ENCODE results near the gene TENM4.

TENM4 gene

DNA sequence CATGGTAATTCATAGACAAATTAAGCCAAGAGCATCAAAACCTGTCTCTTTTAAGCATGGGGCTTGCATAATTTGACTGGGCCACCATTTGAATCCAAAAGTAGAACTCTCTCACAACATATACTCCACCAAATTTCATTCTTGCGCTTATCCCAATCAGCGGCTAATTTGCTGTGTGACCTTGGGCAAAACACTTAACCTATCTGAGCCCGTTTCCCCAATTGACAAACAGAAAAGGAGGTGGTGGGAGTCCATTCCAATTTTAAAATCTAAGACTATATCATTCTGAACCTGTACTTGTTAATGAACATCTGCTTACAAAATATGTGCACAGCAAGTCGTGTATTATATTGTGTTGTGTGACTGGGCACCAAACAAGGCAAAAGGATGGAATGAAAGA is 528.1 kb downstream of the TENM4 start:
- no peak overlapping the region for H3K4me3 ChIP-seq (ENCODE audit: low read depth, low read length)
- TF ChIP-seq, protein P1, sequence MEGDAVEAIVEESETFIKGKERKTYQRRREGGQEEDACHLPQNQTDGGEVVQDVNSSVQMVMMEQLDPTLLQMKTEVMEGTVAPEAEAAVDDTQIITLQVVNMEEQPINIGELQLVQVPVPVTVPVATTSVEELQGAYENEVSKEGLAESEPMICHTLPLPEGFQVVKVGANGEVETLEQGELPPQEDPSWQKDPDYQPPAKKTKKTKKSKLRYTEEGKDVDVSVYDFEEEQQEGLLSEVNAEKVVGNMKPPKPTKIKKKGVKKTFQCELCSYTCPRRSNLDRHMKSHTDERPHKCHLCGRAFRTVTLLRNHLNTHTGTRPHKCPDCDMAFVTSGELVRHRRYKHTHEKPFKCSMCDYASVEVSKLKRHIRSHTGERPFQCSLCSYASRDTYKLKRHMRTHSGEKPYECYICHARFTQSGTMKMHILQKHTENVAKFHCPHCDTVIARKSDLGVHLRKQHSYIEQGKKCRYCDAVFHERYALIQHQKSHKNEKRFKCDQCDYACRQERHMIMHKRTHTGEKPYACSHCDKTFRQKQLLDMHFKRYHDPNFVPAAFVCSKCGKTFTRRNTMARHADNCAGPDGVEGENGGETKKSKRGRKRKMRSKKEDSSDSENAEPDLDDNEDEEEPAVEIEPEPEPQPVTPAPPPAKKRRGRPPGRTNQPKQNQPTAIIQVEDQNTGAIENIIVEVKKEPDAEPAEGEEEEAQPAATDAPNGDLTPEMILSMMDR (IDR thresholded peaks at IDR 0.05; ENCODE audit: borderline replicate concordance, insufficient read depth, low read depth, low read length): no peak

DNA sequence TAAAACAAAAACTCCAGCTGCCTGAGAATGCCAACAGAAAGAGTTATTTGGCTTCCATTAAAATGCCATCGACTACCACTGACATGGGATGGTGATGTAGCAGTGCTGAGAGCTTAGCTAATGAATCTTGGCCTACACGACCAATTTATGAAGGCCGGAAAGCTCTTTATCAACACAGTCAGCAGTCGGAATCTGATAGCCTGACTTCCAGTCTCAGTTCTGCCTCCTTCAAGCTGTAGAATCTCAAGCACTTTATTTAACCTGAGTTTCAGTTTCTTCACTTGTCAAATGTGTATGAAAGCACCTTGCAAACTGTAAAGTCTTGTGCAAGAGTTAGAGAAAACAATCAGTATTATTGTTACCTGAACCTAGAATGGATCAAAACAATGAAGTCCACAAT is 530.5 kb downstream of the TENM4 start:
- no peak overlapping the region for H3K4me3 ChIP-seq (ENCODE audit: low read depth, low read length)
- TF ChIP-seq, protein P1 (IDR thresholded peaks at IDR 0.05; ENCODE audit: borderline replicate concordance, insufficient read depth, low read depth, low read length): no peak

DNA sequence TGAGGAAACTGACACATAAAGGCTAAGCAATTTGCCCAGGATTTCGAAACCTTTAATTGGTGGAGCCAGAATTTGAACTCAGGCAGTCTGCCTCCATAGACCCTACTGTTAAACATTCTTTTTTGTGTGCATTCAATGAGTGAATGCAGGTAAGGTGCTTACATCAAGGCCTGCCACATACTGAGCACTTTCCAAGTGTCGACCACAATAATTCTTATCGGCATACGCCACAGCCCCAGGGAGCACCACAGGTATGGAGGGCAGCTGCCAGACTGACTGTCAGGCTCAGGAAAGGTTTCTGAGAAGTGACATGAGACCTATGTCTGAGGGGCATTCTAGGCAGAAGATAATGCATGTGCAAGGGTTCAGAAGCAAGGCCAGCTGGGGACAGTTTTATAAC is 531.4 kb downstream of the TENM4 start:
- TF ChIP-seq, protein P1 (IDR thresholded peaks at IDR 0.05; ENCODE audit: borderline replicate concordance, insufficient read depth, low read depth, low read length): no peak
- H3K4me3 ChIP-seq (ENCODE audit: low read depth, low read length): no peak overlapping the region

DNA sequence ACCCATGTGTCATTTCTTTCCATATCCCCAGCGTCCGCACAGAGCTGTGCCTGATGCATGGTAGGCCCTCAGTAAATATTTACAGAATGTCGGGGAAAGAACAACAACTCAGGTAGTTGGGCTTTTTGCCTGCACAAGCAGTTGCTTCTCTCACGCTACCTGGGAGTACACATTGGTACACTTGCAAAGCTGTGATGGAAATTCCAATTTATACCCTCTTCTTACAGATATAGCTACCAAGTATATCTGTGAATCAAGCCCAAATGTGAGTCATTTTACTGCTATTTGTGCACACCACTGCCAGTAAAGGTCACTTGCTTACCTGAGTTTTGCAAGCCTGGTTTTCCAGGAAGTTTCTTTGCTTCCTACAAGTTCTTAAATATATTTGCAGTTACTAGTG is 533.2 kb downstream of the TENM4 start:
- TF ChIP-seq, protein P1 (IDR thresholded peaks at IDR 0.05; ENCODE audit: borderline replicate concordance, insufficient read depth, low read depth, low read length): no peak
- H3K4me3 ChIP-seq (ENCODE audit: low read depth, low read length): no peak overlapping the region

DNA sequence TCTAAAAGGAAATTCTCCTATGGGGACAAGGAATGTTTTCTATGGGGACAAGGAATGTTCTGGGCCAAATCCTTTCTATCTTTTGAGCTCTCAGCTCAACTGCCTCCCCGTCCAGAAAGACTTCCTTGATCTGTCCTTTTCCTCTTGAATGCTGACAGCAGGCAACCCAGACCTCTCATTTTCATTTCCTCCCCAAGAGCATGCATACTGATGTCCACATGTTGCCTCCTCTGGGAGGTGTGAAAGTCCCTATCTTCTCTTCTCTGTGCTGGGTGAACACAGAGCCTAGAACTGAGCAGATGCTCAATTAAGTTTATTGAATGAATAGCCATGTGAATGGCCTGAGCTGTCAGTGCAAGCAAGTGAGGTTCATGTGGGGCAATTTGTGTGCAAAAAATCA is 534.3 kb downstream of the TENM4 start:
- no peak overlapping the region for H3K4me3 ChIP-seq (ENCODE audit: low read depth, low read length)
- TF ChIP-seq, protein P1 (IDR thresholded peaks at IDR 0.05; ENCODE audit: borderline replicate concordance, insufficient read depth, low read depth, low read length): no peak

DNA sequence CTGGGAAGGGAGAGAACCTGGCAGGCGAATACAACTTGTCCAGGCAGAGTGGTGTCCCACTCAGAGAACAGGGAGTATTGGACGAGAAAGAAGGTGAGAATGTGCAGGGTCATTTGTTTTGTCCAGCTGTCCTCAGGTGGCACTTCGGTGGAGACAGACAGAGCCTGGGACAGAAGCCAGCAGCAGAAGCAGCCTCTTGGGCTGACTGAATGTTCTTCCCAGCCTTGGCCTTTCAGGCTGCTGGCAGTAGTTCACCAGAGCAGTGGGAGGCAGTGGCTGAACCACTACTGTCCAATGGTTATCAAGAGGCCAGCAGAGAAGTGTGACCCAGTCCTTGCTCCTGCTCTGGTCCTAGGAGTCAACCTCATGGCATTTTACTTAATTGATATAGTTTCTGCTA is 535.1 kb downstream of the TENM4 start:
- TF ChIP-seq, protein P1 (IDR thresholded peaks at IDR 0.05; ENCODE audit: borderline replicate concordance, insufficient read depth, low read depth, low read length): no peak
- H3K4me3 ChIP-seq (ENCODE audit: low read depth, low read length): no peak overlapping the region

DNA sequence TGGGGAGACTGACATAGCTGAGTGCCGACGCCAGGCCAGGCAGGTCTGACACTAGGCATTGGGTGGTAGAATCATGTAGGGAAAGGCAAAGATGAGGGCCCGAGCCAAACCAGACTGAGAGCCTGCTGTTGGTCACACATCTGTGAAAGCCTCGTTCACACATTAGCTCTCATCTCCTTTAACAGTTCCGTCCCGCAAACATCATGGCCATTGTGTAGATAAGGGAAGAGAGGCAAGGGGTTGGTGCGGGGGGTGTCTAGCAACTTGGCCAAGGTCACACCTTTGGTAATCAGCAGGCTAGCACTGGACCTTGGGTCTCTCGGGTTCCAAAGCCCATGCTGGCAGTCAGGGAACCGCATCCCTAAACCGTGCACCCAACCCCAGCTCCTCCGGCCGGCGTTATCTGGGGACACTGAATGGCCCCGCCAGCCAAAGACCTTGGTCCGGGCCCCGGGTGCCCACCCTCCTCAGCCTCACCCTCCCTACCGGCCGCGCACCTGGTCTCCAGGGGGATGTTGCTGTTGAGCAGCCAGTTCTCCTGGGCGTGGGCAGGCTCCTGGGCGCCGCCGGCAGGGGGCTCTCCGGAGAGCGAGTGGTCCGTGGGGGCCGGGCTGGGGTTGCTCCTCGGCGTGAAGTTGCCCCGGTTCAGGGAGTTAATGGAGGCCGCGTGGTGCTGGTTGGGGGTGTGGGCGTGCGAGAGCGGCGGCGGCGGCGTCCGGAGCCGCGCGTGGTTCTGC is 537.9 kb downstream of the TENM4 start:
- H3K4me3 ChIP-seq (ENCODE audit: low read depth, low read length): no peak overlapping the region
- TF ChIP-seq, protein P1 (IDR thresholded peaks at IDR 0.05; ENCODE audit: borderline replicate concordance, insufficient read depth, low read depth, low read length): no peak

Measured in GM12875 (cell line).